ENCODE measurements around the gene KREMEN2. TPM values are rescaled to one million over a fixed set of nuclear protein-coding genes. Genes with fewer than 3 reads are reported as not detected.

KREMEN2 gene
- total RNA-seq, 1 donor from 2014 or later, result not detected

DNA sequence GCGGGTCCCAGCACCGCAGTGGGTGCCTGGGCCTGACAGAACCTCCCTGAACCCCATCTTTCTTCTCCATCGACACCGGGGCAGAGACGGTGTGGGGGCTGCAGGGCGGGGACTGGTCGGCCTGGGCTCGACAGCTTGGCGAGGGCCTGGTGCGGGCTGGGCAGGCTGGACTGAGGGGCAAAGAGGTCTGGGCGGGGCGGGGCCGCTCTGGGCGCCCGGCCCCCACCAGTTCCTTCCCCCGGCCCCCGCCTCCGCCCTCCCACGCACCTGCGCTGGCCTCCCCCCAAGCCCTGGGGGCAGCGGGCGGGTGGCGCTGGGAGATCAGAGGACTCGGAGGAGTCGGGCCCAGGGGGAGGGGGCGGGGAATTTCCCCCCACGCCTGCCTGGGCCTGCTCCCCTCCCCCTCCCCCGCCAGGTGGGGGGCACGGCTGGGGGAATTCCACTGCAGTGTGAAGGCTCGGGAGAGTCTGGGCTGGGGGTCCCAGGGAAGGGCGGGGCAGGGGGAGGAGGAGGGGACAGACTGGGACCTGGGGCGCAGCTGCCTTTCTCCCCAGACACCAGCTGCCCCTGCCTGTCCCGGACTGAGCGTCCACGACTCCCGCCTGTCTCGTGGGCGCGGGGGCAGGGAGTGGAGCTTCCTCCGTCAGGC, 877 bp upstream of the KREMEN2 start:
- intact Hi-C loops (cut with micrococcal nuclease), result no loop called here

DNA sequence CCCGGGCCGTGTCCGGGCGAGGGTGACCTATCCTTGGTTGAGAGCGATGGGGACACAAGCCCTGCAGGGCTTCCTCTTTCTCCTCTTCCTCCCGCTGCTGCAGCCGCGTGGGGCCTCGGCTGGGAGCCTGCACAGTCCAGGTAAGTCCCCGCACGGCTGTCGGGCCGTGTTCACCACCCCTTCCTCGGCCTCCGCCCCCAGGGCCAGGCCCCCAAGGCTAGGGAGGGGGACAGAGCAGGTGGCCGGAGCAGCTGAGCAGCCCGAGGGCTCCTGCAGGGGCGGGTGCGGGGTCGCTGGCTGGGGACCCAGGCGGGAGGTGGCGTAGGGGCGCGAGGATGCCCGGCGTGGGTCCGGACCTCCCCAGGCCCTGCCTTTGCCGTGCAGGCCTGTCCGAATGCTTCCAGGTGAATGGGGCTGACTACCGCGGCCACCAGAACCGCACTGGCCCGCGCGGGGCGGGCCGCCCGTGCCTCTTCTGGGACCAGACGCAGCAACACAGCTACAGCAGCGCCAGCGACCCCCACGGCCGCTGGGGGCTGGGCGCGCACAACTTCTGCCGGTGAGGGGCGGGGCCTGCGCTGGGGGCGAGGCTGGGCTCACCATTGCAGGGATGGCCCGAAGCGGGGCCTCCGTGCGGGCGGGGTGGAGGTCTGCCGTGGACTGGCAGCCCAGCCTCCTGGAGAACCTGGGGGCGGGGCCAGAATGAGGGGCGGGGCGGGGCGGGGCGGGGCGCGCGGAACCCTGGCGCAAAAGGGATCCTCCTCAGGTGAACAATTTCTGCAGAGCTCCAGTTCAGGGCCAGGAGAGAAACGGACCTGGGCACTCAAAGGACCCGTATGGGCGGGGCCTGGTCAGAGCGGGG, 631 bp downstream of the KREMEN2 start:
- intact Hi-C loops (cut with micrococcal nuclease), result loop anchor here (5.0 kb wide), 1 partner anchor 58 kb away; the partner anchor contains the start of genes HCFC1R1, THOC6 and TNFRSF12A

- intact Hi-C loops (cut with micrococcal nuclease), result loop anchor here (5.0 kb wide), 1 partner anchor 56 kb away; the partner anchor contains the start of genes HCFC1R1, THOC6 and TNFRSF12A
These were observed 2.1 kb downstream of the KREMEN2 start for GRCh38 chr16:2966043-2966807.

- intact Hi-C loops (cut with micrococcal nuclease), result loop anchor here (5.0 kb wide), 1 partner anchor 56 kb away; the partner anchor contains the start of genes HCFC1R1, THOC6 and TNFRSF12A
These were observed 2.7 kb downstream of the KREMEN2 start for GRCh38 chr16:2966808-2967191.

- intact Hi-C loops (cut with micrococcal nuclease), result loop anchor here (5.0 kb wide), 1 partner anchor 55 kb away; the partner anchor contains the start of genes HCFC1R1, THOC6 and TNFRSF12A
These were observed 3.1 kb downstream of the KREMEN2 start for GRCh38 chr16:2967211-2967631.

DNA sequence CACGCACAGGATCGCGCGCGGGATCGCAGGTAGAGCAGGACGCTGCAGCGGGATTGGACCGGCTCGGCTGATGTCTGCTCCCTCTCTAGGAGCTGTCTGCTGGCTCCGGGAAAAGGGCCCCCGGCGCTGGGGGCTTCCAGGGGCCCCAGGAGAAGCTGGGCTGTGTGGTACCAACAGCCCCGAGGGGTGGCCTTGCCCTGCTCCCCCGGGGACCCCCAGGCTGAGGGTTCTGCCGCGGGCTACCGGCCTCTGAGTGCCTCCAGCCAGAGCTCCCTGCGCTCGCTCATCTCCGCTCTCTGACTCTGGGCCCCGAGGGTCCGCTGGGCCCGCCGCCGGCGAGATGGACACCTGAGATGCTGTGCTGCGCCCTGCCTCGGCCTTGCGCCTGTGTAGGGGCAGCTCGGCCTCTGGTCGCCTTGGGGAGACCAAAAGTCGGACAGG, 3.7 kb downstream of the KREMEN2 start:
- intact Hi-C loops (cut with micrococcal nuclease), result loop anchor here (2.0 to 5.0 kb wide), 2 partner anchors 55 to 247 kb away; partner anchors contain the start of genes HCFC1R1, PRSS27, THOC6 and TNFRSF12A

- intact Hi-C loops (cut with micrococcal nuclease), result loop anchor here (2.0 to 5.0 kb wide), 2 partner anchors 54 to 248 kb away; partner anchors contain the start of genes HCFC1R1, PRSS27, THOC6 and TNFRSF12A
These were observed 4.3 kb downstream of the KREMEN2 start for GRCh38 chr16:2968368-2968737.

- intact Hi-C loops (cut with micrococcal nuclease), result loop anchor here (2.0 to 5.0 kb wide), 2 partner anchors 53 to 248 kb away; partner anchors contain the start of genes HCFC1R1, PRSS27, THOC6 and TNFRSF12A
These were observed 4.9 kb downstream of the KREMEN2 start, which contains the start of gene PAQR4 for GRCh38 chr16:2968738-2969544. Gene PAQR4, plus strand, starts transcription at chr16:2969348. Its CDS starts 327 bp downstream, at chr16:2969675.

GRCh38 chr16:2969545-2970521, 5.8 kb downstream of the KREMEN2 start:
- intact Hi-C loops (cut with micrococcal nuclease), result loop anchor here (1.0 to 5.0 kb wide), 3 partner anchors 10 to 249 kb away; partner anchors contain the start of genes HCFC1R1, PKMYT1, PRSS27 and THOC6

DNA sequence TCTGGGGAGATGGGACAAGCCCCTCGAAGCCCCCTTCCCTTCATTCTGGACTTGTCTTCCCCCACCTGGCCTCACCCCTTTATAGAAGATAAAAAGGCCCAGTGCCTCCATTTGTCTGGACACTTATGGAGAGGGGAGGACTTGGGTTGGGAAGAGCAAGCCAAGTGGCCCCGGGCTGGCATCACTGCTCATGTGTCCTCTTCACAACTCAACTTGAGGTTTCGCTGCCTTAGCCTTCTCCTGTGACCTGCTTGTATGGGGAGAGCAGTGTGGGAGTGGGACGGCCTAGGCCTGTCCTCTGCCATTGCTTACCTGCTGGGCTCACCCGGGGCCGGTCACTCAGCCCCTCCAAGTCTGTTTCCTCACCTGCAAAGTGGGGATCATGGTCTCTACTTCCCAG, 6.5 kb downstream of the KREMEN2 start:
- intact Hi-C loops (cut with micrococcal nuclease), result loop anchor here (1.0 kb wide), 1 partner anchor 10 kb away; the partner anchor contains the start of gene PKMYT1

DNA sequence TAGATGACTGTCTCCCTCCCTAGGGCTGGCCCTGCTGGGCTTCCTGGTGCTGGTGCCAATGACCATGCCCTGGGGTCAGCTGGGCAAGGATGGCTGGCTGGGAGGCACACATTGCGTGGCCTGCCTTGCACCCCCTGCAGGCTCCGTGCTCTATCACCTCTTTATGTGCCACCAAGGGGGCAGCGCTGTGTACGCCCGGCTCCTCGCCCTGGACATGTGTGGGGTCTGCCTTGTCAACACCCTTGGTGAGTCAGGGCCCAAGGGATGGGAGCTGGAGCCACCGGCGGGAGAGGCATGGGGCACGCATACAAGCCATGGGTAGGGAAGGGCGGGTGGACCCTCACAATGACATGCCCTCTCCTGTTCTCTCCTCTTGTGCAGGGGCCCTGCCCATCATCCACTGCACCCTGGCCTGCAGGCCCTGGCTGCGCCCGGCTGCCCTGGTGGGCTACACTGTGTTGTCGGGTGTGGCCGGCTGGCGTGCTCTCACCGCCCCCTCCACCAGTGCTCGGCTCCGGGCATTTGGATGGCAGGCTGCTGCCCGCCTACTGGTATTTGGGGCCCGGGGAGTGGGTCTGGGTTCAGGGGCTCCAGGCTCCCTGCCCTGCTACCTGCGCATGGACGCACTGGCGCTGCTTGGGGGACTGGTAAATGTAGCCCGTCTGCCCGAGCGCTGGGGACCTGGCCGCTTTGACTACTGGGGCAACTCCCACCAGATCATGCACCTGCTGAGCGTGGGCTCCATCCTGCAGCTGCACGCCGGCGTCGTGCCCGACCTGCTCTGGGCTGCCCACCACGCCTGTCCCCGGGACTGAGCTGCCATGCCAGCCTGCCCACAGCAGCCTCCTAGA, 7.3 kb downstream of the KREMEN2 start:
- intact Hi-C loops (cut with micrococcal nuclease), result no loop called here

DNA sequence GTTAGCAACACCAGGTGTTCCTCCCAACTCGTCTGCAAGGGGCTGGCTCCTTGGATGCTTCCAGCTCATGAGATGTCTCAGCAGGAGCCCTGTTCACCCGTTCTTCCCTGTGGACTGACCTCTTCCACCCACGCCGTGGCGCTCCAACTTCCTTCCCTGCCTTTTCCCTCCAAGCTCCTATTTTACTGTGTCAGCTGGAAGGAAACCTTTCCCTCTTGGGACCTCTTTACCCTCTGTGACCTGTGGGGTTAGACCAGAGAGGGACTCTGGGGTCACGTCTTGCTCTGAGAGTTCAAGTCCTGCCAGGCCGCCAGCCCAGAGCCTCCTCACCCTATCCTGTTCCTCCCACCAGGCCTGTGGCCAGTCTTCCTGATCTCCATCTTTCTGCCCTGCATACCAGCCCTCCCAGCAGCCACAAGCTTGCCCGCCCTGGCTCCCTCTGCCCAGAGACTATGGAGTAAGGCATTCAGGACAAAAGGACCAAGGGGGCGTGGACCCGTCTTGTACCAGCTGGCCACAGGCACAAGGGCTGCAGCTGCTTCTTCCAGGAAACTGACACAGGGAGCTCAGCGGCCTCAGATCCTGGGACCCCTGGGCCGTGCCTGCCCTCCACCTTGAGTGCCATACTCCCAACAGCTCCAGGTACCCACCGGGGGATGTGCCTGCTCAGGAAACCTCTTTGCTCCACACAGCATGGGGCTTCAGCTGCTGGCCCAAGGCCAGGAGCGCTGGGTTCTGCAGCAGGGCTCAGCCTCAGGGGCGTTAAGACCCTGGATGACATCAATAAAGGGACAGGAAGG, 8.1 kb downstream of the KREMEN2 start:
- intact Hi-C loops (cut with micrococcal nuclease), result no loop called here

DNA sequence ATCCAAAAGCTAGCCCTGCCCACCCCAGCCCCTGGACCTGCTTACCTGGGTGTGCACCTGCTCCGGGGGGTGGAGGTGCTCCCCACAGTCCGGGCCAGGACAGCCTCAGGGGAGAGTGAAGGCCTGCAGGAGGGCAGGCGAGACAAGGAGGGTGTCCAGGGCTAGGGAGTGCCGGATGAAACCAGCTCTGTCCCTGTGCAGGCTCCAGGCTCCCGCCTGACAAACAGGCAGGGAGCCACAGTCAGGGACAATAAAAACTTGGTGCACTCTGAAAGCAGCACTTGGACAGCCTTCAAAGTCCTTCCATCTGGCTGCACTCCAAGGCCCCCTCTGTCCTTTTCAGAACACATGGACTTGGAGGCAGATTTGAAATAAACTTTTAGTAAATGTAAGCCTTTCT, 9.0 kb downstream of the KREMEN2 start:
- intact Hi-C loops (cut with micrococcal nuclease), result no loop called here

DNA sequence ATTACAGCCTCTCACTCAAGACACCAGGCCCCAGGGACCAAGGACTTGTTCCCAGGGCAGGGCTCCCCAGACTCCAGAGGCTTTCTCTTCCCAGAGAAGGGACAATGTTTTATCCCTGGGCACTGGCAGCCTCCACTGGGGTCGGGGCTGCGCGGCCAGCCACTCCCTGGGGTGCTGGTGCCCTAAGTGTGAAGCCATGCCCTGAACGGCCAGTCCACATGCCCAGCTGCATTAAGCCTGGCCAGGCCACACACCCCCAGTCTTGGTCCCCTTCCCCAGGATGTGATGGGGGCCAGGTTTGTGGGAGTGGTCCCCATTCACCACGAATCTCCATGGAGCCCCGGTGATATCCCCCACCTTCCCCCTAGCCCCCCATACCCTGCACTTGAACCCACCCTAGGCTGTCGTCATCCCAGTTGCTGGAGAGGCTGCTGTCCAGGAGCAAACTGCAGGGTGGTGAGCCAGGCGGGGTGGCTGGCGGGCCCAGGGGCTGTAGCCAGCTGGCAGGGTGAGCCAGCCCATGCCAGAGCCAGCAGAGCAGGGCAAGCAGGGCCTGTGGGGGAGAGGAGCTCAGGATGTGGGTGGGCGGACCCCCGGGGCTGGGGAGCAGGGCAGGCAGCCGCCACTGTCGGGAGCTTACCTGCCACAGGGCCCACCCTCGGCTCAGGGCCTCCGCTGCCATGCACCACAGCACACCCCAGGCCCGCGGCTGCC, 9.7 kb downstream of the KREMEN2 start:
- intact Hi-C loops (cut with micrococcal nuclease), result no loop called here

- intact Hi-C loops (cut with micrococcal nuclease), result no loop called here
These were observed 10.4 kb downstream of the KREMEN2 start for GRCh38 chr16:2974319-2975056.

Data from T-helper 2 cell treated with Interferon-gamma antibody and Interleukin-4, amounts not matched to agents 100 ng/mL and 5 ng/mL, for 36 hours (primary cell).